Lung (tissue), 12 donors: ENCODE measurements around the gene MYL5. TPM values are rescaled to one million over a fixed set of nuclear protein-coding genes. Genes with fewer than 3 reads are reported as not detected.

Experiments
- ATAC-seq: fragments of 200-7000 bp; cut with Tn5 transposase; one replicate; pipeline ENCODE4 v1.9.1; 2020; ENCODE audit warnings: moderate number of reproducible peaks; ENCODE audit not compliant: insufficient read depth, low FRiP score
- DNase-seq, 3 donors: peaks; one replicate each; pipeline ENCODE4 v3.0.0-alpha.2; 2013 to 2017
- H3K27ac ChIP-seq, 2 donors: one replicate each; pipeline ENCODE4 v1.5.1; 2013; ENCODE audit warnings: mild to moderate bottlenecking in 2 of 2, moderate library complexity in 2 of 2, control low read depth in 1 of 2, inconsistent platforms in 1 of 2, low read depth in 1 of 2, low read length in 1 of 2
- H3K27me3 ChIP-seq, 3 donors: one replicate each; pipeline ENCODE4 v1.5.1; 2013; ENCODE audit warnings: low read length in 2 of 3; ENCODE audit not compliant: control insufficient read depth in 3 of 3, insufficient read depth in 3 of 3
- H3K36me3 ChIP-seq, 4 donors: one replicate each; pipeline ENCODE4 v1.5.1; 2013; ENCODE audit warnings: low read length in 4 of 4, mild to moderate bottlenecking in 1 of 4, moderate library complexity in 1 of 4; ENCODE audit not compliant: control insufficient read depth in 4 of 4, insufficient read depth in 4 of 4
- H3K4me1 ChIP-seq, 5 donors: one replicate each; pipeline ENCODE4 v1.5.1; 2013; ENCODE audit warnings: low read length in 5 of 5, mild to moderate bottlenecking in 2 of 5, moderate library complexity in 1 of 5; ENCODE audit not compliant: control insufficient read depth in 5 of 5, insufficient read depth in 5 of 5
- H3K4me3 ChIP-seq: one replicate; pipeline ENCODE4 v1.5.1; 2013; ENCODE audit warnings: mild to moderate bottlenecking, control low read depth, moderate library complexity
- H3K9ac ChIP-seq, 2 donors: one replicate each; pipeline ENCODE4 v1.5.1; 2013; ENCODE audit warnings: low read length in 2 of 2, control low read depth in 1 of 2; ENCODE audit not compliant: insufficient read depth in 1 of 2
- H3K9me3 ChIP-seq, 4 donors: one replicate each; pipeline ENCODE4 v1.5.1; 2013; ENCODE audit warnings: low read length in 3 of 4, mild to moderate bottlenecking in 1 of 4, moderate library complexity in 1 of 4; ENCODE audit not compliant: control insufficient read depth in 4 of 4, insufficient read depth in 3 of 4
- WGBS, 2 donors: extraction: QIAGEN DNeasy Blood & Tissue Kit; methylation state at CpG; one replicate each; pipeline ENCODE4 v1.1.7; 2013; 5-methylcytosine and 5-hydroxymethylcytosine counted together
- polyA plus RNA-seq, 2 donors: library from polyadenylated mRNA; stranded (reverse); fragments of 200-250 nt; gene quantifications; one replicate each; pipeline ENCODE4 v1.2.1, GENCODE V29; 2013
- total RNA-seq, 2 donors: library from RNA; depleted of rRNA in 1 of 2; stranded (reverse); fragments of >200 nt in 1 of 2; gene quantifications; one replicate each; pipeline ENCODE4 v1.2.1, GENCODE V29; 2014 to 2021
- TF ChIP-seq, protein P1 (sequence below): IDR thresholded peaks from 2 replicates; pipeline ENCODE4 v1.5.1; 2012; ENCODE audit warnings: mild to moderate bottlenecking; ENCODE audit errors: control extremely low read depth, extremely low read depth
- donor health status: control.
- donor health status: control.
- donor health status: Bipolar disorder and iron deficiency.
- donor health status: healthy.
- donor health status: DM: yes; HTN: yes; CAD: no.

The MYL5 gene
- total and polyA plus RNA-seq, 4 donors: 5.6 to 20.0 (median 10.5) TPM

GRCh38 chr4:712916-713632, 38.7 kb downstream of the MYL5 start:
- H3K4me1 ChIP-seq: peaks cover 4 to 11% (median 5%) of the 10 kb centered on the region in 5 donors
- DNase-seq (no peak), ATAC-seq (no peak)
- no peak overlapping the region for H3K9ac ChIP-seq
- no peaks in the 10 kb centered on the region for H3K9me3 ChIP-seq
- H3K27ac ChIP-seq: no peak overlapping the region
- H3K36me3 ChIP-seq: peaks cover 0 to 5% (median 2%) of the 10 kb centered on the region in 4 donors
- TF ChIP-seq, protein P1, sequence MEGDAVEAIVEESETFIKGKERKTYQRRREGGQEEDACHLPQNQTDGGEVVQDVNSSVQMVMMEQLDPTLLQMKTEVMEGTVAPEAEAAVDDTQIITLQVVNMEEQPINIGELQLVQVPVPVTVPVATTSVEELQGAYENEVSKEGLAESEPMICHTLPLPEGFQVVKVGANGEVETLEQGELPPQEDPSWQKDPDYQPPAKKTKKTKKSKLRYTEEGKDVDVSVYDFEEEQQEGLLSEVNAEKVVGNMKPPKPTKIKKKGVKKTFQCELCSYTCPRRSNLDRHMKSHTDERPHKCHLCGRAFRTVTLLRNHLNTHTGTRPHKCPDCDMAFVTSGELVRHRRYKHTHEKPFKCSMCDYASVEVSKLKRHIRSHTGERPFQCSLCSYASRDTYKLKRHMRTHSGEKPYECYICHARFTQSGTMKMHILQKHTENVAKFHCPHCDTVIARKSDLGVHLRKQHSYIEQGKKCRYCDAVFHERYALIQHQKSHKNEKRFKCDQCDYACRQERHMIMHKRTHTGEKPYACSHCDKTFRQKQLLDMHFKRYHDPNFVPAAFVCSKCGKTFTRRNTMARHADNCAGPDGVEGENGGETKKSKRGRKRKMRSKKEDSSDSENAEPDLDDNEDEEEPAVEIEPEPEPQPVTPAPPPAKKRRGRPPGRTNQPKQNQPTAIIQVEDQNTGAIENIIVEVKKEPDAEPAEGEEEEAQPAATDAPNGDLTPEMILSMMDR: no peak
- H3K27me3 ChIP-seq: no peaks in the 10 kb centered on the region
- H3K4me3 ChIP-seq: no peak overlapping the region
- WGBS, 2 donors: 81 to 86% methylated on average over 9 of the region's 9 CpGs

DNA sequence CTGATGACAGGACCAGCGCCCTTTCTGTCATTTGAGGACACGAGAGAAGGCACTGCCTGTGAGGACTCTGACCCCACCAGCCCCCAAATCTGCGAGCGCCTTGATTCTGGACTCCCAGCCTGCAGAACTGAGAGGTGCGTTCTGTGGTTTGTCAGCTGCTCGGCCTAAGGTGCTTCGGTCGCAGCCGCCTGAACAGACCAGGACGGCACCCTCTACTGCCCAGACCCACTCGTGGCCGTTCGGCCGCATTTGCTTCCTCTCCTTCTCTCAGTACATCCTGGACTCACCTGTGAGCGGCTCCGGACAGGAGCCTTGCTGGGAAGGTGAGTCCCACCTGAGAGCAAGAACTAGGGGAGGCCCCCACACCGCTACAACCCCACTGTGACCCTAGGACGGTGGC, 39.7 kb downstream of the MYL5 start:
- Histone ChIP-seq H3K27me3 (no peaks in the 10 kb centered on the region), H3K9ac (no peak overlapping the region), H3K36me3 (peaks cover 0 to 5% (median 2%) of the 10 kb centered on the region in 4 donors), H3K4me1 (peaks cover 0 to 4% (median under 1%) of the 10 kb centered on the region in 5 donors), H3K4me3 (no peak overlapping the region), H3K9me3 (no peaks in the 10 kb centered on the region), H3K27ac (no peak overlapping the region)
- 90 to 93% methylated on average over 18 of the region's 18 CpGs for WGBS, 2 donors
- TF ChIP-seq, protein P1: no peak
- DNase-seq: no peak
- no peak for ATAC-seq

GRCh38 chr4:717601-718320, 43.4 kb downstream of the MYL5 start:
- Histone ChIP-seq H3K36me3 (peaks cover 0 to 9% (median under 1%) of the 10 kb centered on the region in 4 donors), H3K9ac (no peak overlapping the region), H3K9me3 (no peaks in the 10 kb centered on the region), H3K27ac (no peak overlapping the region), H3K27me3 (no peaks in the 10 kb centered on the region), H3K4me1 (peaks cover 0 to 17% (median 0%) of the 10 kb centered on the region in 5 donors), H3K4me3 (no peak overlapping the region)
- TF ChIP-seq, protein P1: no peak
- ATAC-seq (no peak), DNase-seq (no peak)
- WGBS, 2 donors: 86 to 90% methylated on average over 34 of the region's 34 CpGs
